Thoracic aorta (tissue), 2 donors: ENCODE results near the gene PAM16. TPM values are rescaled to one million over a fixed set of nuclear protein-coding genes. Genes with fewer than 3 reads are reported as not detected.

Experiments
- ATAC-seq: fragments of 150-250 bp; one replicate; pipeline ENCODE4 v1.8.0; 2017; ENCODE audit warnings: low read depth; ENCODE audit not compliant: insufficient number of reproducible peaks, low FRiP score
- DNase-seq: peaks from one replicate; pipeline ENCODE4 v3.0.0-alpha.2; 2020; ENCODE audit warnings: low spot score
- H3K27ac ChIP-seq, 2 donors: fragments of 200-600 bp; sonication (generic); 1 replicate in 1 of 2; 2 replicates in 1 of 2; pipeline ENCODE4 v1.5.1; 2016; ENCODE audit warnings: mild to moderate bottlenecking in 2 of 2, moderate library complexity in 2 of 2
- H3K27me3 ChIP-seq: fragments of 200-600 bp; sonication (generic); replicated peaks from 2 replicates; pipeline ENCODE4 v1.6.0; 2016; ENCODE audit warnings: mild to moderate bottlenecking; ENCODE audit not compliant: insufficient read depth
- H3K36me3 ChIP-seq: fragments of 200-600 bp; sonication (generic); one replicate; pipeline ENCODE4 v1.5.1; 2016
- H3K4me1 ChIP-seq, 2 donors: fragments of 200-600 bp; sonication (generic); 1 replicate in 1 of 2; 2 replicates in 1 of 2; pipeline versions ENCODE4 v1.5.1 to v1.6.0; 2016; ENCODE audit warnings: low read depth in 2 of 2, mild to moderate bottlenecking in 1 of 2; ENCODE audit not compliant: control insufficient read depth in 1 of 2
- H3K4me3 ChIP-seq: fragments of 200-600 bp; sonication (generic); 2 replicates; pipeline ENCODE4 v1.5.1; 2016; ENCODE audit warnings: mild to moderate bottlenecking
- H3K9me3 ChIP-seq: fragments of 200-600 bp; sonication (generic); 2 replicates; pipeline ENCODE4 v1.5.1; 2016
- total RNA-seq, 2 donors: library from RNA; depleted of rRNA; stranded (reverse); fragments of >200 nt; gene quantifications; one replicate each; pipeline versions ENCODE4 v1.1.0 to v1.2.3, GENCODE V29; 2016
- TF ChIP-seq, protein P1 (sequence below): fragments of 200-600 bp; sonication (generic); IDR thresholded peaks from one replicate; pipeline ENCODE4 v1.5.1; 2019; ENCODE audit warnings: antibody characterized with exemption

PAM16 gene
- total RNA-seq, 2 donors from 2014 or later: 18.4 to 21.1 TPM

GRCh38 chr16:4340443-4340842 lies 10.7 kb downstream of the PAM16 start:
- Histone ChIP-seq H3K4me3 (no peak overlapping the region), H3K4me1 (peaks cover 0 to 12% of the 10 kb centered on the region in 2 donors), H3K36me3 (peaks cover 30% of the 10 kb centered on the region), H3K27me3 (no peaks in the 10 kb centered on the region), H3K27ac (no peak overlapping the region), H3K9me3 (no peaks in the 10 kb centered on the region)
- TF ChIP-seq, protein P1, sequence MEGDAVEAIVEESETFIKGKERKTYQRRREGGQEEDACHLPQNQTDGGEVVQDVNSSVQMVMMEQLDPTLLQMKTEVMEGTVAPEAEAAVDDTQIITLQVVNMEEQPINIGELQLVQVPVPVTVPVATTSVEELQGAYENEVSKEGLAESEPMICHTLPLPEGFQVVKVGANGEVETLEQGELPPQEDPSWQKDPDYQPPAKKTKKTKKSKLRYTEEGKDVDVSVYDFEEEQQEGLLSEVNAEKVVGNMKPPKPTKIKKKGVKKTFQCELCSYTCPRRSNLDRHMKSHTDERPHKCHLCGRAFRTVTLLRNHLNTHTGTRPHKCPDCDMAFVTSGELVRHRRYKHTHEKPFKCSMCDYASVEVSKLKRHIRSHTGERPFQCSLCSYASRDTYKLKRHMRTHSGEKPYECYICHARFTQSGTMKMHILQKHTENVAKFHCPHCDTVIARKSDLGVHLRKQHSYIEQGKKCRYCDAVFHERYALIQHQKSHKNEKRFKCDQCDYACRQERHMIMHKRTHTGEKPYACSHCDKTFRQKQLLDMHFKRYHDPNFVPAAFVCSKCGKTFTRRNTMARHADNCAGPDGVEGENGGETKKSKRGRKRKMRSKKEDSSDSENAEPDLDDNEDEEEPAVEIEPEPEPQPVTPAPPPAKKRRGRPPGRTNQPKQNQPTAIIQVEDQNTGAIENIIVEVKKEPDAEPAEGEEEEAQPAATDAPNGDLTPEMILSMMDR: no peak
- ATAC-seq (no peak), DNase-seq (no peak)

- no peaks in the 10 kb centered on the region for H3K9me3 ChIP-seq
- no peak for ATAC-seq
- peaks cover 36% of the 10 kb centered on the region for H3K36me3 ChIP-seq
- DNase-seq: no peak
- no peak overlapping the region for H3K4me3 ChIP-seq
- TF ChIP-seq, protein P1: no peak
- H3K27me3 ChIP-seq: no peaks in the 10 kb centered on the region
- peaks cover 0 to 12% of the 10 kb centered on the region in 2 donors for H3K4me1 ChIP-seq
- no peak overlapping the region for H3K27ac ChIP-seq
These were observed 11.2 kb downstream of the PAM16 start for GRCh38 chr16:4339909-4340308.

GRCh38 chr16:4339455-4339854 lies 11.7 kb downstream of the PAM16 start:
- no peak for ATAC-seq
- Histone ChIP-seq H3K36me3 (peaks cover 40% of the 10 kb centered on the region), H3K27ac (peak overlapping the region in 1 of 2 donors; percentile 12), H3K27me3 (no peaks in the 10 kb centered on the region), H3K9me3 (no peaks in the 10 kb centered on the region), H3K4me3 (no peak overlapping the region), H3K4me1 (peaks cover 0 to 12% of the 10 kb centered on the region in 2 donors)
- no peak for DNase-seq
- TF ChIP-seq, protein P1: no peak

GRCh38 chr16:4338712-4339299 lies 12.3 kb downstream of the PAM16 start:
- Histone ChIP-seq H3K36me3 (peaks cover 42% of the 10 kb centered on the region), H3K27me3 (no peaks in the 10 kb centered on the region), H3K4me3 (no peak overlapping the region), H3K27ac (peak overlapping the region in 1 of 2 donors; percentile 12), H3K9me3 (no peaks in the 10 kb centered on the region), H3K4me1 (peaks cover 0 to 12% of the 10 kb centered on the region in 2 donors)
- ATAC-seq (no peak), DNase-seq (no peak)
- TF ChIP-seq, protein P1: no peak

DNA sequence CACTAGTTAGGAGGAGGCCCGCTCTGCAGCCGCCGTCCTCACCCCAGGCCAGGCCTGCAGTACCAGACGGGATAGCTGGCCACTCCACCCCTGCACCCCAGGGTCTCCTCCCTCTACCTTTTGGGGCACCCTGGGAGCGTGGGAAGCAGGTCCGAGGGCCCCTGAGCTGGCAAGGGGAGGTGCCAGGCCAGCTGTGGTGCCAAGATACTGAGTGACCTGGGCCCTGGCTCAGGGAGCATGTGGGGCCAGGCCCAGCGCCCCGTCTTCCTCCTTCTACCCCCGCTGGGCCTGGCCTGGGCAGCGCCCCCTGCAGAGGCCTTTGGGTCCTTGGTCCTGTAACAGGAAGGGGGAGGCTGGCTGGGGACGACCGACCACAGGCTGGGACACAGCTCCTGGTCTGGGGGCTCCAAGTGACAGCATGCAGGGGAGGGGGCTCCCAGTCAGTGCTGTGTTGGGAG lies 13.0 kb downstream of the PAM16 start:
- ATAC-seq: no peak
- TF ChIP-seq, protein P1: no peak
- peak overlapping the region in 1 of 2 donors; percentile 12 for H3K27ac ChIP-seq
- H3K9me3 ChIP-seq: no peaks in the 10 kb centered on the region
- H3K36me3 ChIP-seq: peaks cover 42% of the 10 kb centered on the region
- no peaks in the 10 kb centered on the region for H3K27me3 ChIP-seq
- DNase-seq: no peak
- H3K4me1 ChIP-seq: peaks cover 0 to 12% of the 10 kb centered on the region in 2 donors
- H3K4me3 ChIP-seq: no peak overlapping the region
